Germinal center (tissue), 1 donor: ENCODE data around the gene FBXL7.

Source experiments
- DNase-seq: peaks from one replicate; pipeline ENCODE4 v3.0.0; 2012; ENCODE audit warnings: mixed read lengths, low spot score

The FBXL7 gene

GRCh38 chr5:15674716-15675115, 174.7 kb downstream of the FBXL7 start:
- DNase-seq, result no peak

- no peak for DNase-seq
Measured at GRCh38 chr5:15676591-15676990, 176.6 kb downstream of the FBXL7 start.

- DNase-seq, result no peak
Measured at GRCh38 chr5:15679161-15679560, 179.2 kb downstream of the FBXL7 start.

GRCh38 chr5:15680455-15680854, 180.5 kb downstream of the FBXL7 start:
- DNase-seq, result no peak

- no peak for DNase-seq
Measured at GRCh38 chr5:15682122-15682521, 182.1 kb downstream of the FBXL7 start.

GRCh38 chr5:15682566-15682965, 182.6 kb downstream of the FBXL7 start:
- no peak for DNase-seq

GRCh38 chr5:15683332-15683731, 183.4 kb downstream of the FBXL7 start:
- no peak for DNase-seq

GRCh38 chr5:15687401-15687800, 187.4 kb downstream of the FBXL7 start:
- no peak for DNase-seq

GRCh38 chr5:15689836-15690235, 189.9 kb downstream of the FBXL7 start:
- DNase-seq, result no peak

- DNase-seq, result no peak
Measured at GRCh38 chr5:15690611-15691010, 190.6 kb downstream of the FBXL7 start.

- DNase-seq, result no peak
Measured at GRCh38 chr5:15691521-15691920, 191.5 kb downstream of the FBXL7 start.

GRCh38 chr5:15692706-15693381, 192.9 kb downstream of the FBXL7 start:
- no peak for DNase-seq

- no peak for DNase-seq
Measured at GRCh38 chr5:15693382-15693728, 193.4 kb downstream of the FBXL7 start.

- DNase-seq, result no peak
Measured at GRCh38 chr5:15693933-15694332, 194.0 kb downstream of the FBXL7 start.

- no peak for DNase-seq
Measured at GRCh38 chr5:15694696-15695214, 194.8 kb downstream of the FBXL7 start.

GRCh38 chr5:15695215-15695731, 195.3 kb downstream of the FBXL7 start:
- DNase-seq, result no peak

- DNase-seq, result no peak
Measured at GRCh38 chr5:15700373-15700772, 200.4 kb downstream of the FBXL7 start.

GRCh38 chr5:15702102-15702501, 202.1 kb downstream of the FBXL7 start:
- no peak for DNase-seq

- DNase-seq, result no peak
Measured at GRCh38 chr5:15703901-15704300, 203.9 kb downstream of the FBXL7 start.

GRCh38 chr5:15704397-15704947, 204.5 kb downstream of the FBXL7 start:
- DNase-seq, result no peak

- no peak for DNase-seq
Measured at GRCh38 chr5:15707631-15708030, 207.7 kb downstream of the FBXL7 start.

GRCh38 chr5:15711892-15712291, 211.9 kb downstream of the FBXL7 start:
- no peak for DNase-seq

GRCh38 chr5:15715535-15715934, 215.6 kb downstream of the FBXL7 start:
- no peak for DNase-seq

- no peak for DNase-seq
Measured at GRCh38 chr5:15715967-15716366, 216.0 kb downstream of the FBXL7 start.
